GM10847 (cell line): ENCODE data around the gene TMEM134.

ENCODE experiments used
- POLR2A ChIP-seq: IDR thresholded peaks from 2 replicates; pipeline ENCODE4 v1.6.1; 2011; ENCODE audit not compliant: insufficient read length; ENCODE audit errors: extremely low read depth

Gene TMEM134

DNA sequence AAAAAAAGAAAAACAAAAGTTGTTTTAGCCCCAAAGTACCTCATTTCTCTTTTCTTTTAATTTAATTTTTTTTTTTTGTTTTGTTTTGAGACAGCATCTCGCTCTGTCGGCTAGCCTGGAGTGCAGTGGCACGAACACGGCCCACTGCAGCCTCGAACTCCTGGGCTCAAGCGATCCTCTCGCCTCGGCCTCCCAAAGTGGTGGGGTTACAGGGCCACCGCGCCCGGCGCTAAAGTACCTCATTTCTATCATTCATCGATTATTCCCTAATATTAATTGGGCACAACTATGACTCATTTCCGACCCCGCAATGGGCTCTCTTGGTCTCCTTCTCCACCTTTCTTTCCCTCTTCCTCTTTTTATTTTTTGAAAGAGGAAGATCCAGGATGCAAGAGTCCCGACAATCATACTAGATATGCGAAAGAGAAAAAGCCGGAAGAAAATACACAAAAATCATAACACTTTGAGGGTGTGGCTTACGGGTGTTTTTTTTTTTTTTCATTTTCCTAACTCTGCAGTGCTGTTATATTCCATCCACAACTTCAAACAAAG is 13.3 kb upstream of the TMEM134 start:
- TF ChIP-seq POLR2A: no peak

DNA sequence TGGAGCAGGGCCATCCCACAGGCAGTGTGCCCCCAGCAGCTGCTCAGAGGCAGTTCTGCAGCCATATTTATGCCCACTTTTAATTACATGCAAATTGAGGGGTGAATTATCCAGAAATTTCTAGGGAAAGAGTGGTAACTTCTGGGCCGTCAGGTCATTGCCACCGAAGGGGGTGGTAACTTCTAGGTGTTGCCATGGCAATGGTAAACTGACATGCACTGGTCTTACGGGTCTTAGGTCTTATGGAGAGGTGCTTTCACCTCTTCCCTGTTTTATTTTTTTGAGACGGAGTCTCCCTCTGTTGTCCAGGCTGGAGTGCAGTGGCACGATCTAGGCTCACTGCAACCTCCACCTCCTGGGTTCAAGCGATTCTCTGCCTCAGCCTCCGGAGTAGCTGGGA is 3.8 kb upstream of the TMEM134 start:
- no peak for TF ChIP-seq POLR2A

DNA sequence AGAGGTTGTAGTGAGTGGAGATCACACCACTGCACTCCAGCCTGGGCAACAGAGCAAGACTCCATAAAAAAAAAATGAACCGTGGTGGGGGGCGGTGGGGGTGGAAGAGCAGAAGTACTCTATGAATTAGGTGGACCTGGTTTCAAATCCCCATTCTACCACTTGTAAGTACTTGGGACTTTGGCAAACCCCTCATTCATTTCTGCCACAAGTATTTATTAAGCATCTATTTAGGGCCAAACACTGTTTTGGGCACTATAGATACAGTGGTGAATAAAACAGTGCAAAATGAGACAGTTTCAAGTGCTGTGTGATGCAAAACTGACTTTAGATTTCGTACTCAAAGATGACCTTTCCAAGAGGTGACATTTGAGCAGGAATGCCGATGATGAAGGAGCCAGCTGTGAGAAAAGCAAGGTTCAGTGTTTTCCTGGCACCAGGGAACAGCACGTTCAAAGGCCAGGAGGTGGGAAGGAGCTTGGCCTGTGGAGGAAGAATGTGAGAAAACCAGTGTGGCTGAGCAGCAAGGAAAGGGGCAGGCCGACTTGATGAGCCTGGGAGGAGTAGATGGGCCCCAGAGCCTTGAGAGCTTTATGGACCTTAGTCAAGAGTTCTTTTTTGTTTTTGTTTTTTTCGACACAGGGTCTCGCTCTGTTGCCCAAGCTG is 1.4 kb upstream of the TMEM134 start:
- TF ChIP-seq POLR2A: no peak

DNA sequence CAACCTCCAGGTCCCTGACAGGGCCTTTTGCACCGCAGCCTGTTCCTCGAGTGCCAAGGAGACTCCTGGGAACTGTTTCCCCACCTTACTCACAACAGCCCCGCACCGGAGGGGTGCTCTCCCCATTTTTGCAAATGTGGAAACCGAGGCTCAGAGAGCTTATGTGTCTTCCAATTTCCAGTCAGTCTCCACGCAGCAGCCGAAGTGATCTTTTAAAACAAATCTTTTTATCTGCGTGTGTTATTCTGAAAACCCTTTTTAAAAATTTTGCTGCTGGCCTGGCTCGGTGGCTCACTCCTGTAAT is 409 bp upstream of the TMEM134 start:
- TF ChIP-seq POLR2A: no peak

DNA sequence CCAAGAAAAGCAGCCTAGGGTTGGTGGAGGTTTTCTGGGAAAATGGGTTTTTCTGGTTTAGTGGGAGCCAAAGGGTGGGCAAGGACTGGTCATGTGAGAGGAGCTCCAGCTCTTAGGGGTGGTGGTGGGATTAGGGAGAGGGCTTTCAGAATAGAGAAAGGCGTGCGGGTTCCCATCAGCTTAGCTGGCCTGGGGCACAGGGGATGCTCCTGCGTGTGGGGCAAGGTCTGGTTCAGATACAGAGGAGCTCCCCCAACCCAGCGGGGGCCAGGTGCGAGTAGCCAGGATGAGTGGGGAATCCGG is 644 bp downstream of the TMEM134 start:
- no peak for TF ChIP-seq POLR2A

DNA sequence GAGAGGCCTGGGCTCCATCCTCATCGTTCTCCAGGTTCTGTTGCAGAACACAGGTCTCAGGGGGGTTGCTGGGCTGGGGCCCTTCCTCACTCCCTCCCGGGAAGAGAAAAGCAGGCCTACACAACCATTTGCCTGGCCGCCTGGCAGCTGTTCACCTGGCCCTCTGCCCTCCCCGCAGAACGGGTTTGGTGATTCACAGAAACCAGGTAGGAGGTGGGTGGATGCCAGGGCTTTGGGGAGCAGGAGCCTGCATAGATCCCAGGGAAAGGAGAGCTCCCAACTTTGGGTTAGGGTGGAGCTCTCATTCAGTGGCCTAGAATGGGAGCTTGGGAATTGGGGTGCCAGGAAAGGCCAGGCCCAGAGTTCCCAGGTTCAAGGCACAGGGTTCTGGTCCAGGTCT is 995 bp downstream of the TMEM134 start:
- TF ChIP-seq POLR2A: no peak

DNA sequence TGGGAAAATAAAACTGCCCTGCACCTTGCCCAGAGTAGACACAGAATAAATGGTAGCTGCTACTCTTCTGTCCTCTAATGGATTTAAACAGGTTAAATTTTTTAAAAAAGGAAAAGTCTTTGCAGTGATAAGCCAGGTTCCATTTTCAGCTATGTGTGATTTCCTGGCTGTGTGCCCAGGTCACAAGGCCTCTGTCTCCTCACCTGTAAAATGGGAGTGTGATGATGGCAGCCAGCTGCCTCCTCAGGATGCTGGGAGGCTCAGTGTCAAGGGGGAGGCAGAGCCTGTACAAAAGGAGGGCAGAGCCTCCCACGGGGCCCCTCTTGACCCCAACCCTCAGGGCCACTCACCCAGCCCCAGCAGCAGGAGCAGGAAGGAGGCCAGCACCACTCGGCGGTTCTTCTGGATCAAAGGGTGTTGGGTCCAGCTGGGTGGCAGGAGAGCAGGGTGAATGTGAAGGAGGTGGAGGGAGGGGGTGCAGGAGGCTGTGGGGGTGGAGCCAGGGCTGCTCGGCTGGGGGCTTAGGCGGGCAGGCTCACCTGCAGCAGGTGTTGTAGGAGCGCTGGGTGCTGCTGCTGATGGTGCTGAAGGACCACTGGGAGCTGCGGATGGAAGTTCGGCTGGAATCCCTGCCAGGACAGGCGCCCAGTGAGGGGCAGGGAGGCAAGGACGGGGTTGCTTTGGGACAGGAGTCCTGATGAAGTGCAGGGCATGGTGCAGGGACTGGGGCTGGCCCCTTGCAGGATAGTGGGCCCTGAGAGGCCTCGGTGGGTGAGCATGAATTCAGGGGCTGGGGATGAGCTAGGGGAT is 1.9 kb downstream of the TMEM134 start:
- TF ChIP-seq POLR2A: no peak

DNA sequence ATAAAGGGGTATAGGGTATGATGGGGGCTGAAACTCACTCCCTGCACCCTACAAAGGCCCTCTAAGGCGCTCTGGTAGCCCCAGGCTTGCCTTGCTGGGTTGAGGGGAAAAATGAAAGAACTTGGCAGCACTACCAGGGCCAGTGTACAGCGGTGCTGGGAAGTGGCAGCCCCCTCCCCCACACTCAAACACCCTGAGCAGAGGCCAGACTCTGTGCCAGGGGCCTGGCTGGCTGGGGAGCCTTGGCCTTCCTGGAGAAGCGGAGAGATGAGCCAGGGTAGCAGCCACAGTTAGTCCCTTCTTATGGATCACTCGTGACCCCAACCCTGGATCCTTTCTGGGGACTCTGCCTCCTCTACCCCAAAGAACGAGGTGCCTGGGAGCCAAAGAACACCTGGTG is 2.7 kb downstream of the TMEM134 start:
- TF ChIP-seq POLR2A: no peak

DNA sequence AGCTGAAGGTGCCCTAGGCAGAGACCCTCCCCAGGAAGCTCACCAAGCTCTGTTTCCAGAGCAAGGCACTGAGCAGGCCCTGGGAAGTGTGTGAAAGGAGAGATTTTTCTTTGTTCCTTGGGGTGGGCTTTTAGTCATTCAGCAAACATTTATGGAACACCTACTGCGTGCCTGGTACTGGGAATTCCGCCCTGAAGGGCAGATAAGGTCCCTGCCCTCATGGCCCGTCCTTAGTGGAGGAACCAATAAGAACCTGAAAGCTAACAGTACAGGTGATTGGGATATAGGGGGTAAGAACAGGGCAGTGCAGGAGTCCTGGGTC is 3.9 kb downstream of the TMEM134 start:
- no peak for TF ChIP-seq POLR2A

DNA sequence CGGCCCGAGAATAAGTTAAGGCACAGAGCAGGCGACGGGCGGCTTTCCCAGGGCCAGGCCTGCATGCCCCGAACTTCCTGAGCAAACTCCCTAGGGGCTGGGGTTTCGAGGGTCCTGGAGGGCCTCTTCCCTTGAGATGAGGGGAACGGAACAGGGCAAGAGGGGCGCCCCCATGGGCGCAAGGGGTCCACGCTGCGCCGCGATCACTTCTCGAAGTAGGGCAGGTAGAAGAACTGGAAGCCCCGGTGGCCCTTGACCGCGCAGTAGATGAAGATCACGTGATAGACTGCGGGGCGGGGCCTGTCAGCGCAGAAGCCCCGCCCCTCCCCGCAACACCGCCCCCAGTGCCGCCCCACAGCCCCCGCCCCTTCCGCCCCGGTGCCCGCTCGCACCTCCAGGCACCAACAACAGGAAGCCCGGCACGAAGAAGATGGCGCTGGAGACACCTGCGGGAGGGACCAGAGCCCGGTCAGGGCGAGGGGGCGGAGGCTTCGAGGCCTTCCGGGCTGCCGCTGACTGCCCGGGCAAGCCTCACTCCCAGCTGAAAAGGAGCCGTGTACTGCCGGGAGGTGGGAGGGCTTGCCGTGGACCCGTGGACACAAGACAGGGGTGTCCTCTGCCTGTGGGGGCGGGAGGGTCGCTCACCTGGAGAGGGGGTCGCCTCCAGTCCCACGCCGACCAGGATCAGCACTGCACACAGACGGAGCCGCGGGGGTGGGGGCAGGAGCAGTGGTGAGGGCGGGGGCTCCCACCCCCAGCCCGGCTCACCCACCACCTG is 4.5 kb downstream of the TMEM134 start:
- TF ChIP-seq POLR2A: peak; percentile 75

DNA sequence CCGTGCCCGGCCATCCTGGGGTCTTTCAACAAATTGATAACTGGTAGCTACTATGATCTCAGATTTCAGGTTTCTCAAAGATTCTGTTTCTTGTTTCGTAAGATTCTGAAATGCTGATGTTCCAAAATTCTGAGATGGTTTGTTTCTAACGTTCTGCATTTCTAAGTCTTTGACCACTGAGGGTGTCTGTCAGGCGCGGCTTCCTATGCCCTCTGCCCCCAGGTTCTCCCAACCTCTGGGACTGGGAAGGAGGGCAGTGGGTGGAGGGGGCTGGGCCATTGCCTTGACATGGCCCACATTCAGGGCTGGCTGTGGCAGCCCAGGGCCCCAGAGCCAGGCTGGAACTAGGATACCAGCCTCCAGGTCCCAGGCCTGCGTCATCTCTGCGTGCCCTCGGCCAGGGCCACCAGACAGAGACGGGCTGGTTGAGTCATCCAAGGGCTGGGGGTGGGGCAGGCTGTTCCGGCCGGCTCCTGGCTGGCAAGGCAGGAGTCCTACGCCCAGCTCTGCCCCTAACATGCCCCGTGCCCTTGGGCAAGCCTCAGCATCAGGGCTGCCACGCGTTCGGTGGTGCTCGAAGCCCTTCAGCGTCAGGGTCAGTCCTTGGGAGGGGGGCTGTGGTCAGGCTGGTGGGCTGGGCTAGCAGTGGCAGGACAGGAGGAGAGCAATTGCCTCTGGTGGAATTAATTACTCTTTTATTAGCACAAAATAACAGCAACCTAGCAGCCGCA is 5.2 kb downstream of the TMEM134 start:
- no peak for TF ChIP-seq POLR2A

DNA sequence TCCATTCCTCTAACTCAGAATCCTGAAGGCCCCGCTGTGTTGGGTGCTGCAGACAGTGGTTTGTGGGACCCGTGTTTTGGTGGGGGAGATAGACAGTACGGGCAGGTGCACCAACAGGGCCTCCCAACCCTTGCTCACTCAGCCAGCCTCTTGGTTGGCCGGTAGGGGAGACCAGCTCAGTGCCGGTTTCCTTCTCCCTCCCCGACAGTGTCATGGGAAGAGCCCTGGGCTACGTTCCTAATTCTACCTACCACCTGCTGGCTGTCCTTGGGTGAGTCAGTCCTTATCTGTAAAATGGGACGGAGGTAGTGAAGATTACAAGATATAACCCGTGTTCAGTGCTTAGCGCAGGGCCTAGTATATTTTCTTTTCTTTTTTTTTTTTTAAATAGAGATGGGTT is 5.9 kb downstream of the TMEM134 start:
- no peak for TF ChIP-seq POLR2A

DNA sequence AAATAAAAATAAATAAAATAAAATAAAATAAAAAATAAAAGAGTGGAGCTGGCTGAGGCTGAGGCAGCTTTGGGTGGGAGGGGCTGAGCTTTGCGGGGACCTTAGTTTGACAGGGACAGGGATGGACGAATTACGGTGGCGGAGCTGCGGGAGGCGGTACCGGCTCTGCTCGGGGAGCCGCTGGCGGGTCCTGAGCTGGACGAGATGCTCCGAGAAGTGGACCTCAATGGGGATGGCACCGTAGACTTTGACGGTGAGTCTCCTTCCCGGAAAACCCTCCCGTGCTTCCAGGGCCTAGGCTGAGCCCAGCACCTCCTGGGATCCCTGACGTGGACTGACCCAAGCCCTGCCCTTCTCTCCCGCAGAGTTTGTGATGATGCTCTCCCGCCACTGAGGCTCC is 10.8 kb downstream of the TMEM134 start:
- TF ChIP-seq POLR2A: no peak

DNA sequence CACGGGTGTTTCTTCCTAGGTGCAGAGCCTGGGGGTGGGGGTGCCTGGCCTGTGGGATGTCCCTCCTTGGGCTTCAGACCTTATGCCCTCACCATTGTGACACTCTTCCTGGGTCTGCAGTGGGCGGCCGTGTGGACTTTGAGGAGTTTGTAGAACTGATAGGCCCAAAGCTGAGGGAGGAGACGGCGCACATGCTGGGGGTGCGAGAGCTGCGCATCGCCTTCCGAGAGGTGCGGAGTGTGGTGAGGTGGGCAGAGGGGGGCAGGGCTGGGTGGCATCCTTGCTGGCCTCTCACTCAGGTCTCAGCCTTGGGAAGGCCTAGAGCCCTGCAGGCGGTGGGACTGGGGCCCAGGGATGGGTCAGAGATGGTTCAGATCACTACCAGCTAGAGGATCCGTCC is 11.6 kb downstream of the TMEM134 start:
- TF ChIP-seq POLR2A: no peak

DNA sequence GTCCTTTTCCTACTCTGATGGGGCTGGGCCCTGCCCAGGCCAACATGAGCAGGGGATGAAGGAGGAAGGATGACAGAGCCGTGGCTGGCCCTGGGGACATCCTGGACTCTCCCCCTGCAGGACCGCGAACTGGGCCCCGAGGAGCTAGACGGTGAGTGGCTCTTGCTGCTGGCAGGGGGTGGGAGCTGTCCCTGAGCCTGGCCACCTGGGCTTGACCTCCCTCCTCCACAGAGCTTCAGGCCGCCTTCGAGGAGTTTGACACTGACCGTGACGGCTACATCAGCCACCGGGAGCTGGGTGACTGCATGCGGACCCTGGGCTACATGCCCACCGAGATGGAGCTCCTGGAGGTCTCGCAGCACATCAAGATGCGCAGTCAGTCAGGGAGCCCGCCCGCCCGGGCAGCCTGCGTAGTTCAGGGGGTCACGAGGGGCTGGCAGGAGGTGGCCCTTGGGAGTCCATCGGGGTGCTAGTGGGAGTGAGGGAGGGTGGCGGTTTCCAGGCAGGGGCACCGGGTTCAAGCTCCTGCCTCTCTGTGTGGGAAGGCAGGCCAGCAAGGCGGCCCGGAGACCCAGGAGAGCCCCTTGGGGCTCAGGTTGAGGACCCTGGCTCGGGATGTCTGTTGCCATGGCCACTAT is 12.9 kb downstream of the TMEM134 start:
- no peak for TF ChIP-seq POLR2A

DNA sequence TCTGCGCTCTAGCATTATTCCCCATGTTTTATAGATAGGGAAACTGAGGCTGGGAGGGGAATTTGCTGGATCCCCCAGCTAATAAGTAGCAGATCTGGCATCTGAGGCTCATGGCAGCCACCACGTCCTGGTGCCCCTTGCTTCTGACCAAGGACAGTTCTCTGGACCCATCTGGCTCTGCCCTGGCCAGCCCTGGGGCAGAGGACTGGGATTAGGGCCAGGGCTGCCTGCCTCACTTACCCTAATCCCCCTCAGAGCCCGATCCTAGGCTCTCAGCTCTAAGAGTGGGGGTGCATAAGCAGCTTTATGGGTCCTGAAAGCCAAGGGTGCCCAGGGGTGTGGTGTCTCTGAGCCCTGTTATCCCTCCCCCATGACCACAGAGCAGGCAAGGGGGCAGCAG is 14.0 kb downstream of the TMEM134 start, which contains the start of gene CABP4:
TSS of gene CABP4 (plus strand) at position 301 of the 400 bp plus-strand sequence. CDS start at position 371, 70 bp downstream.
- no peak for TF ChIP-seq POLR2A
